SK-N-SH (cell line): ENCODE data around the gene NAV1. TPM values are rescaled to one million over a fixed set of nuclear protein-coding genes. Genes with fewer than 3 reads are reported as not detected.

Source experiments
- CTCF ChIA-PET: fragments of 300-600, 350-600 bp; formaldehyde crosslinking; extraction: SDS; loops from one replicate; lab custom pipeline; 2021; lab: Yijun Ruan, JAX
- POLR2A ChIA-PET: fragments of 350-600 bp; sonication (Branson Sonifier 250); formaldehyde crosslinking; extraction: SDS; loops from one replicate; lab custom pipeline; 2020; ENCODE audit warnings: antibody characterized with exemption, inconsistent platforms; lab: Yijun Ruan, JAX
- DNase-seq: peaks from one replicate; pipeline ENCODE4 v3.0.0; 2012
- H2AFZ ChIP-seq: fragments of 200-600 bp; sonication (generic); 2 replicates; pipeline ENCODE4 v1.8.1; 2016; ENCODE audit warnings: antibody characterized with exemption, mild to moderate bottlenecking, low read depth
- H3F3A ChIP-seq: fragments of 200-600 bp; sonication (generic); replicated peaks from 2 replicates; pipeline ENCODE3; 2016; ENCODE audit warnings: antibody characterized with exemption, mild to moderate bottlenecking; ENCODE audit not compliant: insufficient read depth
- H3K27ac ChIP-seq, 2 experiments: fragments of 200-500 bp in 1 of 2; fragments of 200-600 bp in 1 of 2; sonication (Bioruptor generic) in 1 of 2; sonication (generic), shearing (Covaris generic) in 1 of 2; 2 replicates each; pipeline versions ENCODE4 v1.5.1 to v1.6.1; 2014 to 2016; ENCODE audit warnings: low read depth in 2 of 2, inconsistent platforms in 1 of 2, low read length in 1 of 2, mild to moderate bottlenecking in 1 of 2, mixed read lengths in 1 of 2
- H3K27me3 ChIP-seq: fragments of 200-600 bp; sonication (generic), shearing (Covaris generic); 2 replicates; pipeline ENCODE4 v1.6.1; 2016; ENCODE audit warnings: mixed run types; ENCODE audit not compliant: insufficient read depth
- H3K36me3 ChIP-seq, 2 experiments: fragments of 200-500 bp in 1 of 2; fragments of 200-600 bp in 1 of 2; sonication (Bioruptor generic) in 1 of 2; sonication (generic) in 1 of 2; replicated peaks in 1 of 2; 2 replicates each; pipeline versions ENCODE3 to v1.5.1; 2014 to 2016; ENCODE audit warnings: low read length in 1 of 2, mild to moderate bottlenecking in 1 of 2; ENCODE audit not compliant: insufficient read depth in 2 of 2, control insufficient read depth in 1 of 2
- H3K4me1 ChIP-seq, 2 experiments: fragments of 200-500 bp in 1 of 2; fragments of 200-600 bp in 1 of 2; sonication (Bioruptor generic) in 1 of 2; sonication (generic), shearing (Covaris generic) in 1 of 2; 2 replicates each; pipeline versions ENCODE4 v1.5.1 to v1.6.1; 2014 to 2016; ENCODE audit warnings: low read depth in 1 of 2, low read length in 1 of 2, mixed run types in 1 of 2; ENCODE audit not compliant: insufficient read depth in 2 of 2, control insufficient read depth in 1 of 2
- H3K4me2 ChIP-seq: fragments of 200-600 bp; sonication (generic), shearing (Covaris generic); 2 replicates; pipeline ENCODE4 v1.6.1; 2017; ENCODE audit warnings: mixed run types
- H3K4me3 ChIP-seq, 2 experiments: fragments of 200-500 bp in 1 of 2; fragments of 200-600 bp in 1 of 2; sonication (Bioruptor generic) in 1 of 2; sonication (generic), shearing (Covaris generic) in 1 of 2; 2 replicates each; pipeline versions ENCODE4 v1.5.1 to v1.8.1; 2014 to 2016; ENCODE audit warnings: low read depth in 2 of 2, inconsistent platforms in 1 of 2, low read length in 1 of 2, mild to moderate bottlenecking in 1 of 2, mixed read lengths in 1 of 2, moderate library complexity in 1 of 2
- H3K79me2 ChIP-seq: fragments of 200-600 bp; sonication (generic); 2 replicates; pipeline ENCODE4 v1.8.1; 2017; ENCODE audit warnings: mild to moderate bottlenecking; ENCODE audit not compliant: insufficient read depth
- H3K9ac ChIP-seq: fragments of 200-600 bp; sonication (generic); 2 replicates; pipeline ENCODE4 v1.6.1; 2017; ENCODE audit warnings: mixed run types
- H3K9me2 ChIP-seq: fragments of 200-600 bp; sonication (generic); 2 replicates; pipeline ENCODE4 v1.6.1; 2017; ENCODE audit warnings: mixed run types
- H3K9me3 ChIP-seq: fragments of 200-600 bp; sonication (generic); 2 replicates; pipeline ENCODE4 v1.6.1; 2017; ENCODE audit warnings: mixed run types, mild to moderate bottlenecking, moderate library complexity
- H4K20me1 ChIP-seq: fragments of 200-600 bp; sonication (generic); 2 replicates; pipeline ENCODE4 v1.6.1; 2017; ENCODE audit warnings: mild to moderate bottlenecking, mixed run types; ENCODE audit not compliant: insufficient read depth
- GATA2 ChIP-seq: sonication (generic); formaldehyde crosslinking; IDR thresholded peaks from 2 replicates; pipeline ENCODE4 v1.5.0; 2020; ENCODE audit warnings: mild to moderate bottlenecking, missing genetic modification reagents
- NFIC ChIP-seq: IDR thresholded peaks from 2 replicates; pipeline ENCODE4 v1.4.0; 2012; ENCODE audit warnings: borderline replicate concordance
- WGBS: methylation state at CpG from one replicate; pipeline ENCODE4 v1.1.6; 2017; ENCODE audit warnings: low lambda C conversion rate; 5-methylcytosine and 5-hydroxymethylcytosine counted together
- polyA plus RNA-seq, 3 experiments: library from polyadenylated mRNA; depleted of rRNA; stranded (reverse); fragments of >200 nt; gene quantifications; 2 replicates each; pipeline ENCODE4 v1.2.3, GENCODE V29; 2012
- TF ChIP-seq, protein P1 (sequence below): fragments of 150-350 bp; IDR thresholded peaks from 2 replicates; pipeline ENCODE4 v1.6.1; 2017; ENCODE audit warnings: antibody characterized with exemption, low read length, low read depth, borderline replicate concordance
- TF ChIP-seq, protein P2 (sequence below): fragments of 150-350 bp; IDR thresholded peaks from 2 replicates; pipeline ENCODE4 v1.6.1; 2016; ENCODE audit warnings: mild to moderate bottlenecking, low read depth, low read length
- TF ChIP-seq, protein P3 (sequence below): IDR thresholded peaks from 2 replicates; pipeline ENCODE4 v1.4.0; 2012; ENCODE audit warnings: low read depth

NAV1 gene
- polyA plus RNA-seq, 1 of the 3 experiments (the other 2 are of a cell fraction): 16.1 TPM

DNA sequence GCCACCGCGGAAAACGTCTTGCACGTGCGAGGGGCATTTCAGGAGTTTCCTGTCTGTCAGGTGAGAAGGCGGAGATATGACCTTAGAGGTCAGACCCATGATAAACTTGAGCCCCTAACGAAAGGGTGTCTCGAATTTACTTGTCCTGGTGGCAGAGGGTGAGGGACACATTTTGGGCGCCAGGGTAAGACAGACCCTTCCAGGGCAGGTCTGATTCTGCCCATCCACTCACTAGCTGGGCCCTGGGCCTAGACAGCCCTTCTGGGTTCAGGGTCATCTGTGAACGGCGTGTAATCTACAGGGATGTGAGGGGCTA is 31.6 kb upstream of the NAV1 start:
- H3K27ac ChIP-seq: peak overlapping the region; percentile 50 to 93; a peak in 3 of 4 replicates
- peak overlapping the region; percentile 57 to 65; a peak in 3 of 4 replicates for H3K4me3 ChIP-seq
- ChIA-PET CTCF (interaction anchor here (0.8 to 31.9 kb wide), 7 partner anchors 22 to 148 kb away, joined by 3 to 860 read pairs (median 4); no protein-coding TSS in a partner anchor), POLR2A (interaction anchor here (1.0 to 1.6 kb wide), 2 partner anchors 38 to 56 kb away, joined by 3 read pairs; partner anchors contain the start of gene PHLDA3)
- TF ChIP-seq, protein P1, sequence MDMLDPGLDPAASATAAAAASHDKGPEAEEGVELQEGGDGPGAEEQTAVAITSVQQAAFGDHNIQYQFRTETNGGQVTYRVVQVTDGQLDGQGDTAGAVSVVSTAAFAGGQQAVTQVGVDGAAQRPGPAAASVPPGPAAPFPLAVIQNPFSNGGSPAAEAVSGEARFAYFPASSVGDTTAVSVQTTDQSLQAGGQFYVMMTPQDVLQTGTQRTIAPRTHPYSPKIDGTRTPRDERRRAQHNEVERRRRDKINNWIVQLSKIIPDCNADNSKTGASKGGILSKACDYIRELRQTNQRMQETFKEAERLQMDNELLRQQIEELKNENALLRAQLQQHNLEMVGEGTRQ: no peak
- no peaks in the 10 kb centered on the region for H3K9me3 ChIP-seq
- peak overlapping the region; percentile 72 for H3K9ac ChIP-seq
- peak overlapping the region; percentile 81; the same call in 1 of the 2 replicates for H3K4me2 ChIP-seq
- no peaks in the 10 kb centered on the region for H3K36me3 ChIP-seq
- no peaks in the 10 kb centered on the region for H3K9me2 ChIP-seq
- WGBS: 75% methylated on average over 8 of the region's 11 CpGs
- no peak for DNase-seq
- H3F3A ChIP-seq: peaks cover 14% of the 10 kb centered on the region
- H2AFZ ChIP-seq: peak overlapping the region; percentile 53
- peaks cover 48% of the 10 kb centered on the region for H3K79me2 ChIP-seq
- H3K27me3 ChIP-seq: no peaks in the 10 kb centered on the region
- H4K20me1 ChIP-seq: no peaks in the 10 kb centered on the region
- H3K4me1 ChIP-seq: peaks cover 28 to 34% of the 10 kb centered on the region in 2 experiments; a peak in 3 of 4 replicates

DNA sequence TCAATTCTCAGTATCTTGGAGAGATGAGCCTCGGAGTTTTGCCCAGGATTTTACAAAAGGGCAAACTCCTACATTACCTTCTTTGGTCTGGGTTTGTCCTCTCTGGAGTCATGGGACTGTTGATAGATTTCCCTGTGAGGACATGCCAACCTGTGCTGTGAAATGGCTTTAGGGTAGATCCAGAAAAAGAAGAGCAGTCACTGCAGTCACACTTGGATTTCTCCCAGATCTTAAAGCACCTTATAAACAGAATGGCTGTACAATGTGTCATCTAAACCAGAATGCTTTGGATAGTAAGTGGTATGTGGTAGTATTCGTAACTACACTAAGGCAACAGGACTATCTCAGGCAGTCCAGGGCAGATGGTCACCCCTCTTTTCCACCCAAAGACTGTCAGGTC is 30.1 kb upstream of the NAV1 start:
- no peak for TF ChIP-seq NFIC
- TF ChIP-seq, protein P2, sequence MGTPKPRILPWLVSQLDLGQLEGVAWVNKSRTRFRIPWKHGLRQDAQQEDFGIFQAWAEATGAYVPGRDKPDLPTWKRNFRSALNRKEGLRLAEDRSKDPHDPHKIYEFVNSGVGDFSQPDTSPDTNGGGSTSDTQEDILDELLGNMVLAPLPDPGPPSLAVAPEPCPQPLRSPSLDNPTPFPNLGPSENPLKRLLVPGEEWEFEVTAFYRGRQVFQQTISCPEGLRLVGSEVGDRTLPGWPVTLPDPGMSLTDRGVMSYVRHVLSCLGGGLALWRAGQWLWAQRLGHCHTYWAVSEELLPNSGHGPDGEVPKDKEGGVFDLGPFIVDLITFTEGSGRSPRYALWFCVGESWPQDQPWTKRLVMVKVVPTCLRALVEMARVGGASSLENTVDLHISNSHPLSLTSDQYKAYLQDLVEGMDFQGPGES: no peak
- Histone ChIP-seq H3K9ac (no peak overlapping the region), H3K36me3 (no peaks in the 10 kb centered on the region), H4K20me1 (no peaks in the 10 kb centered on the region), H3K79me2 (peaks cover 38% of the 10 kb centered on the region), H2AFZ (no peak overlapping the region), H3K4me1 (peaks cover 21 to 29% of the 10 kb centered on the region in 2 experiments; a peak in 3 of 4 replicates), H3K4me3 (no peak overlapping the region), H3K9me2 (no peaks in the 10 kb centered on the region), H3K27me3 (no peaks in the 10 kb centered on the region), H3K9me3 (no peaks in the 10 kb centered on the region), H3K4me2 (no peak overlapping the region), H3F3A (peaks cover 12% of the 10 kb centered on the region), H3K27ac (no peak overlapping the region)
- ChIA-PET POLR2A (no interaction called here), CTCF (interaction anchor here (1.3 to 31.9 kb wide), 4 partner anchors 23 to 73 kb away, joined by 5 to 860 read pairs (median 69); no protein-coding TSS in a partner anchor)
- no peak for DNase-seq
- 100% methylated on average over 2 of the region's 2 CpGs for WGBS

DNA sequence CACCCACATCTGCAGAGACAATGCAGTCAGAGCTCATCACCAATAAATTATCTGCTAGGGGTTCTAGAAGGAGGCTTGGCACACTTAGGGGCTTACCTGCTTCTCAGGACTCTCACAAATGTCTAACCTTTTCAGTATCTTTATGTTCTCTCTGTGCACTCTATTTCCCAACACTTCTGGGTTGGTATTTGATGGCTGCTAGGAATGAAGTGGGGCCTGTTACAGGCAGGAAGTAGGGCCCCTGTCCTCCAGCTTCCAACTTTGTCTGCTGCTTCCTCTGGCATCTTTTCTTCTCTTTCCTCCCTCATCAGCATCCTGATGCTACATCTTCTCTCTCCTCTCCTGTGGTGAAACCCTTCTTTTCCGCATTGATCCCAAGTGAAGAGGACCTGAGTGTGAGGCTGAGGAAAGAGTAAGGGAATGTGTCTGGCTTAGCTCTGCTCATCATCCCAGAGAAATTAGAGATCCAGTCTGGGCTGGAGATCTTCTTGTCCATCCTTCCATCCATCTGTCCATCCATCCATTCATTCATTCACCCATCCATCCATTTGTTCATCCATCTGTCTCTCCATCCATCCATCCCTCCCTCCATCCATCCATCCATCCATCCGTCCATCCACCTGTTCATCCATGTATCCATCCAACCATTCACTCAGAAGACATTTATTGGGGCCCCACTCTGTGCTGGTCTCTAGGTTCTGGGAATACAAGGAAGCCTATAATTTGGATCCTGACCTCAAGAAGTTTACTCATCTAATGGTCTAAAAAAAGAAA is 29.1 kb upstream of the NAV1 start:
- Histone ChIP-seq H3K4me2 (no peak overlapping the region), H3K36me3 (no peaks in the 10 kb centered on the region), H3K27me3 (no peaks in the 10 kb centered on the region), H3K9me3 (no peaks in the 10 kb centered on the region), H3K79me2 (peaks cover 28% of the 10 kb centered on the region), H4K20me1 (no peaks in the 10 kb centered on the region), H3F3A (peaks cover 6% of the 10 kb centered on the region), H2AFZ (no peak overlapping the region), H3K4me1 (peaks cover 14 to 27% of the 10 kb centered on the region in 2 experiments; a peak in 2 of 4 replicates), H3K4me3 (no peak overlapping the region), H3K9ac (no peak overlapping the region), H3K27ac (no peak overlapping the region), H3K9me2 (no peaks in the 10 kb centered on the region)
- no peak for TF ChIP-seq GATA2 (CRISPR knock-in tag)
- TF ChIP-seq, protein P3, sequence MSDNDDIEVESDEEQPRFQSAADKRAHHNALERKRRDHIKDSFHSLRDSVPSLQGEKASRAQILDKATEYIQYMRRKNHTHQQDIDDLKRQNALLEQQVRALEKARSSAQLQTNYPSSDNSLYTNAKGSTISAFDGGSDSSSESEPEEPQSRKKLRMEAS: no peak
- no peak for DNase-seq
- CTCF ChIA-PET: interaction anchor here (1.0 to 31.9 kb wide), 7 partner anchors 11 to 281 kb away, joined by 3 to 860 read pairs (median 26); partner anchors contain the start of gene NAV1
- WGBS: 96% methylated on average over 2 of the region's 2 CpGs
- POLR2A ChIA-PET: no interaction called here
